HAP-1 (cell line): Measurements from ENCODE around the gene CISTR.
A peak's percentile ranks its signal among the peaks of the same experiment; 100 is the strongest.

ENCODE experiments used
- DNase-seq, 2 experiments: peaks; one replicate each; pipeline ENCODE4 v3.0.0-alpha.2; 2016 to 2020; ENCODE audit warnings: low spot score in 2 of 2
- H3K27me3 ChIP-seq: fragments of 250-450 bp; sonication (Bioruptor Pico); 2 replicates; pipeline ENCODE4 v1.5.1; 2020; ENCODE audit warnings: low read depth, mild to moderate bottlenecking, moderate library complexity
- H3K36me3 ChIP-seq: fragments of 250-450 bp; sonication (Bioruptor Pico); replicated peaks from 2 replicates; pipeline ENCODE4 v1.5.1; 2020; ENCODE audit warnings: mild to moderate bottlenecking
- H3K4me1 ChIP-seq: fragments of 250-450 bp; sonication (Bioruptor Pico); 2 replicates; pipeline ENCODE4 v1.5.1; 2020; ENCODE audit warnings: mild to moderate bottlenecking
- H3K4me3 ChIP-seq: fragments of 250-450 bp; sonication (Bioruptor Pico); 2 replicates; pipeline ENCODE4 v1.5.1; 2020; ENCODE audit warnings: mild to moderate bottlenecking, moderate library complexity
- H3K9me3 ChIP-seq: fragments of 250-450 bp; sonication (Bioruptor Pico); 2 replicates; pipeline ENCODE4 v1.5.1; 2020; ENCODE audit warnings: mild to moderate bottlenecking, moderate library complexity
- in situ Hi-C: fragments of 300-500 bp; cut with MboI; formaldehyde crosslinking; loops from 3 replicates; pipeline ENCODE4 v1.14.3; 2020; ENCODE audit warnings: low sequenced_read_pairs, inconsistent platforms, mixed read lengths

The CISTR gene

DNA sequence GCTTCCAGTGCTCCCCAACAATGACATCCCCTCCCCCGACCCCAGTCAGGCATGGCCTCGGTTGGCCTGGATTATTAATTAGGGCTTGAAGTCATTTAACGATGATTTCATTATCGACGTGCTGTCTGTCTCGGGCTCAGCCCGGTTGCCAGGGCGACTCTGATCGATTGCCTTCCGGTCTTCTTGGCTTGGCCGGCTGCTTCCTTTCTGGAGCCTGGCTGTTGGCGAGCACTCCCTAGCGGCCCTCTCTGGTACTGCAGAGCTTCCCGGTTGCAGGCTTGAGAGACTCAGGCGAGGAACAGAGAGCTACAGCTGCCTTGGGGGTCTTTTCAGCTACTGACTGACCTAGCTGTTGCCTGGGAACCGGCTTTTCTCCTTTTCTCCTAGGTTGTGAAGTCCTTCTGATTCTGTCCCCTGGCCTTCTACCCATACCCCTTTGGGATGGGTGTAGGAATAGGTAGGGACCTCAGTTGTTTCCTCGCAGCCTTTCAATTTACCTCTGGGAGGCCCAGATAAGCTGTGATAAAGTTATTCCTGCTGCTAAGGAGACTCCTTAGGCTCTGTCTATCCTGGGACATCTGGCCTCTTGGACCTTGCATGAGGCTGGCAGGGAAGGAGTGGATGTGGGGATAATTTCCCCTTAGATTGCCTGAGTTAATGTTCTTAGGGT lies 5.5 kb upstream of the CISTR start:
- Histone ChIP-seq H3K4me3 (no peak overlapping the region), H3K27me3 (peaks cover 54% of the 10 kb centered on the region), H3K4me1 (no peaks in the 10 kb centered on the region), H3K36me3 (no peaks in the 10 kb centered on the region), H3K9me3 (no peaks in the 10 kb centered on the region)
- in situ Hi-C loops = no loop called here
- DNase-seq = peak; percentile 54 to 91

DNA sequence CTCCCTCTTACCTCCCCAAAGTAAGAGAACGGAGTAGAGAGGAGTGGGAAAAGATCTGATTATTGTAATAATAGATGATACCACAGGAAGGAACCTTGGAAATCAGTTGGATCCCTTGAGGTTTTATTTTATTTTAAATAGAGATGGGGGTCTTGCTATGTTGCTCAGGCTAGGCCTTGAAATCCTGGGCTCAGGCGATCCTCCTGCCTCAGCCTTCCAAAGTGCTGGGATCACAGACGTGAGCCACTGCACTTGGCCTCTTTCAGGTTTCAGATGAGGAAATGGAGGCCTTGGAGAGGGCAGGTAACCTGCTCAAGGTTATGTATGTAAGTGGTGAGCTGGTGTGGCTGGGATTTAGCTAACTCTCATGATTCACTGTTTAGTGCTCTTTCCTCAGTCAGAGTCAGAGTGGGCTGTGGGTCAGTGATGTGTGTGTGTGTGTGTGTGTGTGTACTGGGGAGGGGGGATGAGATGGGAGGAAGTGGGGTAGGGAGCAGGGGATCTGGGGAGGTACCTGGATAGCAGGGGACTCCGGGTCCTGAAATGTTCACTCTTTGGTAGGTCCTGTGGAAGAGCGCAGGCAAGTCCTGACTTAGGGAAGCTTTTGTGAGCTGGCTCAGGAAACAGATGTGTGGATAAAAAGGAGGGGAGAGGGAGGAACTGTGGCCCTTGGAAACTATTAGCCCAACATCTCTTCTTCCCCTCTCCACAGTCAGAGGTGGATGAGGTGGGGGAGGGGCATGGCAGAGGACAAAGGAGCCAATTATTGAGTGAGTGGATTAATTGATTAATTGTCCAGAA lies 4.7 kb upstream of the CISTR start:
- Histone ChIP-seq H3K36me3 (no peaks in the 10 kb centered on the region), H3K4me1 (peaks cover 5% of the 10 kb centered on the region), H3K4me3 (no peak overlapping the region), H3K9me3 (no peaks in the 10 kb centered on the region), H3K27me3 (peaks cover 60% of the 10 kb centered on the region)
- in situ Hi-C loops = no loop called here
- no peak for DNase-seq

DNA sequence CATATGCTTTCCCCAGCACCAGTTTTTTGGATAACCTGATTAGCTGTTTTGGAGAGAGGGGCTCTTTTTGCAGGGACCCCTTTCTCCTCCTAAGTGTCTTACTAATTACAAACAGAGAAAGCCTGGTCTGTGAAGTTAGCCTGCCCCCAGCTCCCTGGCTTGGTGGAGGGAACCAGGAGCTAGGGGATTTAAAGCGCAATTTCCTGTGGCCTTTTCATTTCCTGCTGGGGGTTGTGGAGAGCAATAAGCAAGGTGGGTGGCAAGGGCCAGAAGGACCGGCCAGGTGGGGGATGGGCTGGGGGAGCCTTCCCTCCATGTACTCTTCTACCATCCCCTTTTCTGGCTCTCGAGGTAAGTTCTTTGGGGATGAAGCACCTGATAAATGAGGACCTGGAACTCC lies 4.1 kb upstream of the CISTR start:
- Histone ChIP-seq H3K9me3 (no peaks in the 10 kb centered on the region), H3K4me3 (no peak overlapping the region), H3K27me3 (peaks cover 62% of the 10 kb centered on the region), H3K36me3 (no peaks in the 10 kb centered on the region), H3K4me1 (peaks cover 6% of the 10 kb centered on the region)
- no peak for DNase-seq
- in situ Hi-C loops = no loop called here

DNA sequence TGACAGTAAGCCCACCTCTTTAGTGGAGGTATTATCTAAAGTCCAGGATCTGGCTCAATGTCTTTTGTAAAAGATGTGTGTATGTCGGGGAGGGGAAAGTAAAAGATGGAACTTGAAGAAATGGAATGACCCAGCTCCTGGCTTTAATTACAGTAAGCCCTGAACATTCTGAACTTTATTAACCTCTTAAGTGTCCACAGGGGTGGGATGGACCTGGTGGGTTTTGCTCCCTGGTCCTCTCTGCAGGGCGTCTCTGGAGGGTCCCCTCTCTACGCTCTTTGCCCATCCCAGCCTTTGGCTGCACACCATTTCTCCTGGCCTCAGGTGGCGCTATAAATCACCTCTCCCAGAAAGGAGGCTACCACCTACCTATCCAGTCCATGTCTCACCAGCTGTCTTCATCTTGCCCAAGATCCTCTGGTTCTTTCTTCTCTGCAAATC lies 3.7 kb upstream of the CISTR start:
- Histone ChIP-seq H3K36me3 (no peaks in the 10 kb centered on the region), H3K4me1 (peaks cover 6% of the 10 kb centered on the region), H3K9me3 (no peaks in the 10 kb centered on the region), H3K27me3 (peaks cover 64% of the 10 kb centered on the region), H3K4me3 (no peak overlapping the region)
- in situ Hi-C loops = no loop called here
- DNase-seq = no peak

DNA sequence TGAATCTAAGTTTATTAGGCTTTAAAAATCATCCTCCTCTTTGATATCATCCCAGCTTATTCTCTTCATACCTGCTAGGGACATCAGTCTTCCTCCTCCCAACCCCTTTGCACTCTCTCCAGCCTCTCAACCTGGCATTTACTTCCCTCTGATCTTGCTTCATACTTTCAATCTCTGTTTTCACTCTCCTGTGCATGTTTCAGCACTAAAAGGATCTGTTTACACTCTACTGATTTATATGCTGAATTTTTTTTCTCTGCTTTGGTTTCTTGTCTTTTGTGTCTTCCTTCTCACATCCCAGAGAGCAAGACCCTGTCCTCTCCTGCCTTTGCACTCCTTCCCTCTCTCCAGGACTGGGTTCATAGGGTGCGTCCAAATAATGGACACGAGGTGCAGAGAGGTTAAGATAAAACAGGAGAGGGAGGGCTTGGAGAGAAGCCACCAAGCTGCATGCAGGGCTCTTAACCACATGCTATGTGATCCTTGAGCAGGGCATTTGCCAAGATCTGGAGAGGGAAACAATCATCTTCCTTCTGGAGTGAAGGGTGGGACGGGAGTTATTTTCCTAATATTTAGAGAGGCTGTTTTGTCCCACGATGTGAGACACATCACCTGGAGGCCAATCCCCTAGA lies 3.0 kb upstream of the CISTR start:
- no peaks in the 10 kb centered on the region for H3K9me3 ChIP-seq
- H3K4me1 ChIP-seq = peaks cover 6% of the 10 kb centered on the region
- no peak for DNase-seq
- H3K36me3 ChIP-seq = no peaks in the 10 kb centered on the region
- H3K4me3 ChIP-seq = no peak overlapping the region
- in situ Hi-C loops = no loop called here
- H3K27me3 ChIP-seq = peaks cover 70% of the 10 kb centered on the region

DNA sequence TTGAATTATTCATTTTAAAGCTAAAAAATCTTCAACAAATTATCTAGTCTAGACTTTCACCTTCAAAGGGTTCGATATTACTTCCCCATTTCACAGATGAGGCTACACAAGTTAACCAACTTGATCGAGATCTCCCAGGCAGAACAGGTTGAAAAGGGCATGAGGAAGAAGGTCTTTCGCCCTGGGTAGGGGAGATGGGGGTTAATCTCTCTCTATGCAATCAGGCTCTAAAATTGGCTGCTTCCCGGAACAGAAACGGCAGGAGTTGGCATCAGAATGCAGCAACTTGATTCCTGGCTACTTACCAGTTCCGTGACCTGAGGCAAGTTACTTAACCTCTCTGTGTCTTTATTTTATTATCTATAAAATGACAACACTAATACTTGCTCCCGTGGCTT lies 2.4 kb upstream of the CISTR start:
- no peak overlapping the region for H3K4me3 ChIP-seq
- DNase-seq = no peak
- H3K27me3 ChIP-seq = peaks cover 67% of the 10 kb centered on the region
- in situ Hi-C loops = no loop called here
- H3K4me1 ChIP-seq = peaks cover 6% of the 10 kb centered on the region
- H3K36me3 ChIP-seq = no peaks in the 10 kb centered on the region
- H3K9me3 ChIP-seq = no peaks in the 10 kb centered on the region

DNA sequence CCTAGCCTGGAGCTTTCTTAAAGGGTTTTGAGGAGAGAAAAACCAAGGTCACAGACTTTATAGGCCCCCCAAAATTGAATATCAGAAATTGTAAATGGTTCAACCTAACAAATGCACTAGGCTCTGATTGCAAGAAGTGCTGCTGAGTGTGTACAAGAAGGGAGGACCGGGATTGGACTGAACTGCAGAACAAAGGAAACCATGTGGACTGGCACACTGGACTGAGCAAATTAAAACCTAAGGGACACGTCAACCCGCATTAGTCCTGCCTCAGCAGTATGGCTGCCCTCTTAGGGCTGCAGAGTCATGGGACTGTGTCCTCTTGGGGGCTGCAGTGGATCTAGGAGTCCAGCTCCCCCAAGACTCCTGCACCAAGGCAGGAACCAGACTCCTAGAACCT lies 842 bp upstream of the CISTR start:
- peaks cover 6% of the 10 kb centered on the region for H3K4me1 ChIP-seq
- H3K9me3 ChIP-seq = no peaks in the 10 kb centered on the region
- no peaks in the 10 kb centered on the region for H3K36me3 ChIP-seq
- no peak for DNase-seq
- H3K27me3 ChIP-seq = peaks cover 56% of the 10 kb centered on the region
- no peak overlapping the region for H3K4me3 ChIP-seq
- in situ Hi-C loops = no loop called here

DNA sequence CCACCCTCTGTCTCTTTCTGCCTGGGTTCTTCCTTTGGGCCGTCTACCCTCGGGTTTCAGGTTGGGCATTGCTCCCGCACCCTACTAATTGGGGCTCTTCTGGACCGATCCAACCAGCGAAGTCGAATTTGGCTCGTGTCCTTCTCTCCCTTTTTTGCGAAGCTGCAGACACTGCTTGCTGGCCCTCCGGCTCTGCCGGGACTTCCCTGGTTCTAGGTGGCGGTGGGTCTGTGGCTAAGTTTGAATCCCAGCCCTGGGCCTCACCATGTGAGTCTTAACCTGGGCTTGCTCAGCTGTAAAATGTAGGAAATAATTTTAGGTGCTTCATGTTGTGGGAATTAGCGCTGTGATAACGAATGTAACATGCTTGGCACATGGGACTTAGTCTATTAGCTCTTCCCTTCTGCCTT lies 418 bp upstream of the CISTR start:
- in situ Hi-C loops = no loop called here
- peaks cover 57% of the 10 kb centered on the region for H3K27me3 ChIP-seq

DNA sequence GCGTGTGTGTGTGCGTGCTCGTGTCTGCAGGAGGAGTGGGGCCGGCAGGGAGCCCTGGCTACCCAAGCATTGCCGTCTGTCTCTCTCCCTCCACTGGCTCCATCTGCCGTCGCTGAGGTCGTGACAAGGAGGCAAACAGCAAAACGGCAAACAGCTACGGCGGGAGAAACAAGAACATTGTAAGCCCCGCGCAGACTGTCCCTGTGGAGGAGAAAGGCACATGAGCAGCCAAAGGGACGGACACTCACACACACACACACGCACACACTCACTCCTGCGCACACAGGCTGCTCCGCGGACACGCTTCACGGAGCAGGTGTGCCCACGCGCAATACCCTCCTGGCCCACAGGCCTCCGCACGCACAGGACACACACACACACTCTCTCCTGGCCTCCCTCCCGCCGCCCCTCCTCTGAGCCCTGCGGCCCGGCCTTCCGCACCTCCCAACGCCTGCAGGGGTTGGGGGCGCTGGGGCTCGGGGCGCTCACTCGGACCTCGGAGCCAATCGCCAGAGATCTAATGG lies 905 bp downstream of the CISTR start:
- in situ Hi-C loops = no loop called here
- peak in 1 of 2 experiments; percentile 41 for DNase-seq
- H3K27me3 ChIP-seq = peaks cover 55% of the 10 kb centered on the region
- no peaks in the 10 kb centered on the region for H3K9me3 ChIP-seq
- H3K4me1 ChIP-seq = peaks cover 6% of the 10 kb centered on the region
- H3K36me3 ChIP-seq = no peaks in the 10 kb centered on the region
- no peak overlapping the region; the same call in 1 of the 2 replicates for H3K4me3 ChIP-seq

More for the DNA sequence above, 418 bp upstream of the CISTR start:
- Histone ChIP-seq H3K36me3 (no peaks in the 10 kb centered on the region), H3K9me3 (no peaks in the 10 kb centered on the region), H3K4me1 (peaks cover 6% of the 10 kb centered on the region), H3K4me3 (no peak overlapping the region)
- DNase-seq = no peak

DNA sequence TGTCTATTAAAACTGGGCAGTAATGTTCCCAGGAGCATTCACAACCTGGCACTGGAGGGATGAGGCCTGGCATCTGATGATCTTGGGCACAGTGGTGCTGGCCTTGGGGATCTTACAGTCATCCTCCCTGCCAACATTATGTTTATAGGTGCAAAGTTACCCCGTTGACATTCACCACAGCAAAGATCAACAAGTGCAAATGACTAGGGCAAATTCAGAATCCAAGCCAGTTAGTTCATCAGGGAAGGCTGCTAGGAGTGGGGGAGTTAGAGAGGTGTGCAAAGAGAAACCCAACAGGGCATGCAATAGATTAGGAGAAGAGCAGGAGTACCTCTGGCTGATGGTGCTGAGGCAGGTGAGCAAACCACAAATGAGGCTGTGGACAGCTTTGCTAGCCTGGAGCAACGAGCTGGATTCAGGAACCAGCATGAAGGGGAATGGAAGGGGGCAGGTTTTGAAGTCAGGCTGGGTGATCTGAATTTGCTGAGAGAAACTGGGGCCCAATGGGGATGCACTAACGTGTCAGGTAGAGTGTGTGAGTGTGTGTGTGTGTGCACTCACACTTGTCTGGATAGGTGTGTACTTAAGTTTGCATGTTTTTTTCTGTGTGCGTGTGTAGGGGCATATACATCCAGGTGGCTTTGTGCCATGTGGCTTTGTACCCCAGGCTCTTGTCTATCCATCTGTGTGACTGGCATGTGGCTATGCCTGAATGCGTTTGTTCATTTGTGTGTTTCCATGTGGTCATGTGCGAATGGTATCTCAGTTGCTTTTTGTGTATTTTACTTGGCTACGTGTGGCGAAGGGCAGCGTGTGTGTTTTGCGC lies 1.6 kb downstream of the CISTR start:
- Histone ChIP-seq H3K9me3 (no peaks in the 10 kb centered on the region), H3K36me3 (no peaks in the 10 kb centered on the region), H3K4me3 (no peak overlapping the region), H3K27me3 (peaks cover 48% of the 10 kb centered on the region), H3K4me1 (peaks cover 6% of the 10 kb centered on the region)
- in situ Hi-C loops = no loop called here
- DNase-seq = no peak

DNA sequence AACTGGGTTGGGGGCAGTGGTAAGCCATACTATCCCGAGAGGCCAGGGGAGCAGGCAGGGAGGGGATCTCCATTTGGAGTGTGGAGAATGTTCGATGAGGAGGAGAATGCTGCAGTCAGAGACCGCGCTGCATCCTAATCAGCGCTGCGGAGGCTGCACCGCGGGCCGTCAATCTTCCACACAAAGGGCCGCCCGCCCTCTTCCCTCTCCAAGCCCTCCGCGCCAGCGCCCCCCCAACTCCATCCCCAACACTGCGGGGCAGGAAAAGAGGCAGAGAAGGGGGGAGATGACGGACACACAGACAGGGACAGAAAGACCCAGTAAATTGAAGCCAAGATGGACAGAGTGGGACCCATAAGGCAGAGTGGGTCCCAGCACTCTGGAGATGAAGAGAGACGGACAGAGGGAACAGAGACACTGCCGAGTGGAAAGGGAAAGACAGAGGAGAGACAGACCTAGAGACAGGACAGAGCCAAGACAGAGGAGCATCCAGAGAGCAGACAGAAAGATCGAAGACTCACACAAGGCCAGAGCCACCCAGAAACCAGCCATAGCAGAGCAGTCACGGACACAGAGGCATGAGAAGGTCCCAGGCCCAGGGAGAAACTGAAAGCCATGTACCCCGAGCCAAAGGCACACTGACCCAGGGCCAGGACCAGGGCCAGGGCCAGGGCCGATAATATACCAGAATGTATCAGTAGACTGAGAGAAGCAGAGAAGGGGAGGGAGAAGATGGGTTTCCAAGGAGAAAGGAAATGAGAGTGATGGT lies 3.5 kb downstream of the CISTR start:
- Histone ChIP-seq H3K27me3 (peaks cover 45% of the 10 kb centered on the region), H3K4me3 (no peak overlapping the region), H3K36me3 (no peaks in the 10 kb centered on the region), H3K9me3 (no peaks in the 10 kb centered on the region), H3K4me1 (peaks cover 6% of the 10 kb centered on the region)
- DNase-seq = no peak
- in situ Hi-C loops = no loop called here

DNA sequence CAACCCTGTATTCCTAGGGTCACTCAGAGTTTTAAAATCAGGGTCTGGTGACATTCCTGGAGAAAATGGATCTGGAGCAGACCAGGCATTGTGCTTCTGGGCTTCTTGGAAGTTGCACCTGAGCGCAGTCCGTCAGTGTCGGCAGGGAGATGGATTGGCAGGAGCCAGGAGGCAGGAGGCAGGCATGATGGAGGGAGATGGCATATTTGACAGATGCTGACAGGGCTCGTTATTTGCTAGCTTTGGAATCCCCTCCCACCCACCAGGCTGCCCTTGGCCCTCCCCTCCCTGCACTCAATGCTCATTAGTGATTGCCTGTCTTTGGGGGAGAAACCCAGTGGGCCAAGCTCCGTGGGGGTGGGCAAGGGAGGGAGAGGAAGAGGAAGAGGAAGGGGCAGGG lies 4.7 kb downstream of the CISTR start:
- no peak for DNase-seq
- Histone ChIP-seq H3K4me1 (peaks cover 6% of the 10 kb centered on the region), H3K27me3 (peaks cover 33% of the 10 kb centered on the region), H3K9me3 (no peaks in the 10 kb centered on the region), H3K36me3 (no peaks in the 10 kb centered on the region), H3K4me3 (no peak overlapping the region)
- in situ Hi-C loops = no loop called here
